GM19025 (cell line): ENCODE results near the gene AKAP13.

Experiments used
- ATAC-seq: cut with Tn5 transposase; IDR thresholded peaks from one replicate; pipeline ENCODE4 v1.9.1; 2021; ENCODE audit warnings: mild to moderate bottlenecking, low read depth, moderate library complexity; ENCODE audit not compliant: unreplicated experiment

Gene AKAP13

DNA sequence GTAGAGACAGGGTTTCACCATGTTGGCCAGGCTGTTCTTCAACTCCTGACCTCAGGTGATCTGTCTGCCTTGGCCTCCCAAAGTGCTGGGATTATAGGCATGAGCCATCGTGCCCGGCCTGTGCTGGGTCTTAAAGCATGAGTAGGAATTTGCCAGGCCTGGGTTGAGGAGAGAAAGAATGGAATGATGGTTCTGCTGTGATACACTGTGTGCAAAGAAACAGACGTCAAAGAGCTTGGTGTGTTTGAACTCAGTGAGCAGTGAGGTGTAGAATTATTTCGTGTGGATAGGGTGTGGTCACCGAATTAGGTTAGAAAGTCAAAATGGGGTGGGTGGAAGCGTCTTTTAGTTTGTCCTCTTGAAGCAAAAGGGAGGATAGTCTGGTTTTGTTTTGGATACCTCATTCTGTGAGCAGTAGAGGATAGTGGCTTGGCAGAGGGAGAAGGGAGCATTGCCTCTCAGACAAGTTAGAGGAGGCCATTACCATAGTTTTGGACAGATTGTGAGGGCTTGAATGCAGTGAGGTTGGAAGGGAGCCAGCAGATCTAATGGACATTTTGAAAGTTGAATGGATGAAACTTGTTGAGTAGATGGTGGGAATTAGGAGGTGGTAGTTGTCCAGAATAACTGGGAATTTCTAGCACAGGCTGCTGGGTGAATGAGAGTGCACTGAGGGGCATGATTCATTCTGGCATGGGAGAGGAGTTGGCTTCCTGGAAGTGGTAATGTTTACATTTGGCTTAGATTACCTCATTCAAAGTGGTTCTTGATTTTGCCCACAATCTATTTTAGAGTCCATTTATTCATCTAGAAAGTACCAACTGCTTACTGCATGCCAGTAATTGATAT, 27.2 kb downstream of the AKAP13 start:
- ATAC-seq, result peak; percentile 32

GRCh38 chr15:85408270-85408746, 27.9 kb downstream of the AKAP13 start:
- ATAC-seq, result peak; percentile 42

- no peak for ATAC-seq
Measured at GRCh38 chr15:85412066-85412465, 31.7 kb downstream of the AKAP13 start.

- ATAC-seq, result peak; percentile 98
Measured at GRCh38 chr15:85412956-85413854, 32.8 kb downstream of the AKAP13 start.

GRCh38 chr15:85414037-85414436, 33.6 kb downstream of the AKAP13 start:
- ATAC-seq, result no peak

GRCh38 chr15:85414495-85414894, 34.1 kb downstream of the AKAP13 start:
- no peak for ATAC-seq

DNA sequence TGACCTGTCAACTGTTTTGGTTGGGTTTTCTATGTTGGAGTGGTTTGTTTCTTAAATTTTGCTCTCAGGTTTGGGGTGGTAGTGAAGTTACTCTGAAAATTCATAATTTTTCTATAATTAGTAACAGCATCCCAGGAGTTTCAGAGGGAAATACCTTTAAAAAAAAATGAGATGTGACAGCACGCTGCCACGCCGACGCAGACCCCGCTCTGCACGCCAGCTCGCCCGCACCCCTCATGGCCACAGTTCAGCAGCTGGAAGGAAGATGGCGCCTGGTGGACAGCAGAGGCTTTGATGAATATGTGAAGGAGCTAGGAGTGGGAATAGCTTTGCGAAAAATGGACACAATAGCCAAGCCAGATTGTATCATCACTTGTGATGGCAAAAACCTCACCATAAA, 34.6 kb downstream of the AKAP13 start:
- no peak for ATAC-seq

DNA sequence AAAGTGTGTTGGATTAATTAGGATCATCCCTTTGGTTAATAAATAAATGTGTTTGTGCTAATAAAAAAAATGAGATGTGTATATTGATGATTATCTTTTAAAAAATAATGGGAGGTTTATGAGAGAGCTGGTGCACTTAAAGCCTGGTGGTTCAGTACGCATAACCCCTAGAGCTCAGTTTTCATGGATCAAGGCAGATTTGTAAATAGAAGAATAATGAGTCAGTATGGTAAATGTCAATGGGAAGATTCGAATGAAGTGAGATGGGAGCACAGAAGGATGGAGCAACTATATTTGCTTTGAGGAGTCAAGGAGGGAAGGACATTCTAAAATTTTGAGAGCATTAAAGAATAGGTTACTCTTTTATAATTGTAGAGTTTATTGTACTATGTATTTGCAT, 35.4 kb downstream of the AKAP13 start:
- ATAC-seq, result no peak

- no peak for ATAC-seq
Measured at GRCh38 chr15:85417276-85417675, 36.9 kb downstream of the AKAP13 start.

DNA sequence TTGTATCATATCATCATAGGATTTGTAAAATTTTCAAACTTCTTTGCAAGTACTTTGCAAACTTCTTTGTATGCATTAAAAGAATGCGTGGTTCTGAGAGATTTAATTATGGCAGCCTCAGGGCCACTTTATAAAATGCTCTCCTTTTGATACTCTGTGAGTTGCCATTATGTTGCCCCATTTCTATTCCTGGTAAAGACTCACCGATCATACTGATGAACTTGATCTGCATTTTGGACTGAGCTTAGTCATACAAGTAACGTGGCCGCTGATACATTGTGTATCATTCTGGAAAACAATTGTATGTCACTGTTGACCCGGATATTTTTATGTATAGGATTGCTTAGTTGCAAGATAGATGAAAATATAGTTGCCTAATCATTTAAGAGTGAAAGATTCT, 38.8 kb downstream of the AKAP13 start:
- ATAC-seq, result no peak

DNA sequence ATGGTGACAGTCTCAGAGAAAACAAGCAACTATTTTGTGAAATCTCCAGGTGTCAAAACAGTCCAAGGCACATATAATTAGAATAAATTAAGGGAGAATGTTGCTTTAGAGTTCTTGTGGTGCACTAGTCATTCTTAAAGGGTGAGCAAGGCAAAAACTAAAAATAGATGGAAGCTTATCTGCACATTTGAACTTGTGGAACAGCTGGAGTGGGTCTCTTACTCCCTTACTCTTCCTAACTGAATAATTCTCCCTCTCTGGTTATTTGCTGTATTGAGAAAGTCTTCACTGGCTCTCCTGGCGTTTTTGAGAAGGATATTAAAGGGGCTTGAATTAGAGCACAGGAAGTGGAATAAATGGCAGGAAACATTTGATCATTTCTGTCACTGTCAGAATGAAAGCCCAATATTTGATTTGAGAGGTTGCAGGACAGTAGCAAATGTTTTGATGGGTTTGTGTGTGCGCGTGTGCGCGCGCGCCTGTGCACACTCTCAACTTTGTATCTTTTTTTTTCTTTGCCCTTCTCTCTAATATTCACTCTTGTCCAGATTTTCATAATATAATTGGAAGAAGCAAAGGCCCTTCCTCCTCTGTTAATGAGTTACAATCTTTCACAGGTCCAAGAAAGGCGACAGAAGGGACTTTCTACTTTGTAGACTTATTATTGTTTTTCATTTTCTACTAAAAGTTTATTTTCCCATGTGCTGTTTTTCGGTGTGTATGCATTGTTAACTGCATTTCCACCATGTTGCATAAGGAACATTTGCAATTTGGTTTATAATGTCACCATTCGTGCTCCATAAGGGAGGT, 40.9 kb downstream of the AKAP13 start:
- no peak for ATAC-seq

- no peak for ATAC-seq
Measured at GRCh38 chr15:85422607-85423006, 42.2 kb downstream of the AKAP13 start.

- ATAC-seq, result no peak
Measured at GRCh38 chr15:85423256-85423655, 42.9 kb downstream of the AKAP13 start.

DNA sequence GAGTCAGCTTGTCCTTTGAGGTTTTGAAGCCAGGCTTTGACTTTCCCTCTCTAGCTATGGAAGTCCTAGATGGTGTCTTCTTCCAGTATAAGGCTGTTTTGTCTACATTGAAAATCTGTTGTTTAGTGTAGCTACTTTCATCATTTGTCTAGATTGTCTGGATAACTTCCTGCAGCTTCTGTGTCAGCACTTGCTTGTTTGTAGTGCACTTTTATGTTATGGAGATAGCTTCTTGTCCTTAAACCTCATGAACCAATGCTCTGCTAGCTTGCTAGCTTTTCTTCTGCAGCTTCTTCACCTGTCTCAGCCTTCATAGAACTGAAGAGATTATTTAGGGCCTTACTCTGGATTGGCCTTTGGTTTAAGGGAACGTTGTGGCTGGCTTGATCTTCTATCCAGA, 43.8 kb downstream of the AKAP13 start:
- ATAC-seq, result no peak

DNA sequence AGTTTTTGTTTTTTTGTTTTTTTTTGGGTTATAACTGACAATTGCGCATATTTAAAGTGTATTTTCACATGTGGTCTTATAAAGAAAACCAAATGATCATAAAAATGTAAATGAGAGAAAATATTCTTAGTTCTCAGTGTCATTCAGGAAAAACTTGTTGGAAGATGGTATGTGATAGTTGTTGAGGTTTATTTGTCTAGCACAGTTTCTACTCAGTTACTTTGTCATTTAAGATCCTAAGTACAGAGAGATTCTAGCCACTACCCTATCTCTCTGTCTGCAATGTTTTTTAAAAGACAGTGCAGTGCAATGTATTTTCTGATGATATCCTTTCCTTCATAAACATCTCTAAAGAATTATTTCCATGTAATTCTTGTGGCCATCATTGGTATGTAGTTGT, 46.1 kb downstream of the AKAP13 start:
- no peak for ATAC-seq

- ATAC-seq, result no peak
Measured at GRCh38 chr15:85427286-85428028, 47.1 kb downstream of the AKAP13 start.

GRCh38 chr15:85429522-85429921, 49.1 kb downstream of the AKAP13 start:
- ATAC-seq, result no peak

GRCh38 chr15:85430406-85431204, 50.2 kb downstream of the AKAP13 start:
- no peak for ATAC-seq

DNA sequence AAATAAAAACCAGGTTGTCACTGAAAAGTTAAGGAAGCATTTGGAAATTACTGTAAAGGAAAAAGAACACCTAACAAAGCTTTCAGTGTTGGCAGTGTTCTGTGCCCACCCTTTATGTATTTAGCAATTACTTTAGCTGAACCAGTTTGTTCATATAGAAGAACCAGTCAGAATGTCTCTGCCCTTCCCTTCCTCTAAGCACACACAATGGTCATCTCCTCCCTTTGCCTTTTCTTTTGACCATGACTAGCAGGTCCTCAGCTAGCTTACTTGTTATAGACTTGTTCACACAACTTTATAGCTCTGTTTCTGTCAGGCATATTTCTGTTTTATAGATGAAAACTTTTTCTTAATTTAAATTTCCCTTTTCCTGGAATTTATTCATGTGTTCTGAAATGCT, 59.6 kb downstream of the AKAP13 start:
- ATAC-seq, result no peak
